ENCODE results near the gene ROPN1L. TPM values are rescaled to one million over a fixed set of nuclear protein-coding genes. Genes with fewer than 3 reads are reported as not detected.
A peak's percentile ranks its signal among the peaks of the same experiment; 100 is the strongest.

ROPN1L gene
- total and polyA plus RNA-seq, 10 donors, result 2.0 to 27.9 (median 11.4) TPM

DNA sequence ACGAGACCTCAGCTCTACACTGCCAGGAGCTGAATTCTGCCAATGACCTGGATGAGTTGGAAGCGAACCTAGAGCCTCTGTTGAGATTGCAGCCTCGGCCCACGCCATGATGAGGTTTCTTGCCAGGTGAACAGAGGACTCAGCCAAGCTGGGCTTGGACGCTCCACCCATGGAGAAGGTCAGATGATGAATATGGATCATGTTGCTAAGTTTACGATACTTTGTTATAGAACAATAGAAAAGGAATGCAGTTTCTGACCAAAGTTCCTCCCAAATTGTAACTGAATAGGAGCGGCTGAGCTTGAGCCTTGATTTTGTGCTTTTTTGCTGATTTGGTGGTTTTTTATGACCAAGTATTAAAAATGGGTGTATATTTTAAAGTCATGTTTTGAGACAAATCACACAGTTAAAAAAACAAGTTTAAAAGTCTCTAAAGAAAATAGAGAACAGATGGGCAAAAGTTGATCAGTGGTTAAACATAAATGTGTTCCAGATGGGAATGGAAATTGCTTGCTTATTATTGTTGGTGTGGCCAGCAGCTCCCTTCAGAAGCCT is 32.9 kb downstream of the ROPN1L start:
- peaks cover 0 to 4% (median 0%) of the 10 kb centered on the region in 6 donors for H3K36me3 ChIP-seq
- peaks cover 0 to 21% (median 17%) of the 10 kb centered on the region in 8 donors for H3K9me3 ChIP-seq
- H3K4me1 ChIP-seq, result no peaks in the 10 kb centered on the region
- no peaks in the 10 kb centered on the region for H3K27me3 ChIP-seq (replicated peaks in 1 of 7)
- no peak overlapping the region for H3K4me3 ChIP-seq
- H3K27ac ChIP-seq, result no peak overlapping the region
- DNase-seq, result peak; percentile 23
- no peak for TF ChIP-seq POLR2AphosphoS5 (IDR thresholded peaks at IDR 0.05)
- no peak for TF ChIP-seq POLR2A (IDR thresholded peaks at IDR 0.05)
- TF ChIP-seq, protein P1, sequence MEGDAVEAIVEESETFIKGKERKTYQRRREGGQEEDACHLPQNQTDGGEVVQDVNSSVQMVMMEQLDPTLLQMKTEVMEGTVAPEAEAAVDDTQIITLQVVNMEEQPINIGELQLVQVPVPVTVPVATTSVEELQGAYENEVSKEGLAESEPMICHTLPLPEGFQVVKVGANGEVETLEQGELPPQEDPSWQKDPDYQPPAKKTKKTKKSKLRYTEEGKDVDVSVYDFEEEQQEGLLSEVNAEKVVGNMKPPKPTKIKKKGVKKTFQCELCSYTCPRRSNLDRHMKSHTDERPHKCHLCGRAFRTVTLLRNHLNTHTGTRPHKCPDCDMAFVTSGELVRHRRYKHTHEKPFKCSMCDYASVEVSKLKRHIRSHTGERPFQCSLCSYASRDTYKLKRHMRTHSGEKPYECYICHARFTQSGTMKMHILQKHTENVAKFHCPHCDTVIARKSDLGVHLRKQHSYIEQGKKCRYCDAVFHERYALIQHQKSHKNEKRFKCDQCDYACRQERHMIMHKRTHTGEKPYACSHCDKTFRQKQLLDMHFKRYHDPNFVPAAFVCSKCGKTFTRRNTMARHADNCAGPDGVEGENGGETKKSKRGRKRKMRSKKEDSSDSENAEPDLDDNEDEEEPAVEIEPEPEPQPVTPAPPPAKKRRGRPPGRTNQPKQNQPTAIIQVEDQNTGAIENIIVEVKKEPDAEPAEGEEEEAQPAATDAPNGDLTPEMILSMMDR (IDR thresholded peaks at IDR 0.05 in 8 of 11, conservative IDR thresholded peaks at IDR 0.05 in 3 of 11), result no peak
- intact Hi-C loops (cut with DNase I; ENCODE audit: low total_unique reads), result no loop called here
- 87 to 93% (median 91%) methylated on average over 7 of the region's 7 CpGs for WGBS, 5 donors

DNA sequence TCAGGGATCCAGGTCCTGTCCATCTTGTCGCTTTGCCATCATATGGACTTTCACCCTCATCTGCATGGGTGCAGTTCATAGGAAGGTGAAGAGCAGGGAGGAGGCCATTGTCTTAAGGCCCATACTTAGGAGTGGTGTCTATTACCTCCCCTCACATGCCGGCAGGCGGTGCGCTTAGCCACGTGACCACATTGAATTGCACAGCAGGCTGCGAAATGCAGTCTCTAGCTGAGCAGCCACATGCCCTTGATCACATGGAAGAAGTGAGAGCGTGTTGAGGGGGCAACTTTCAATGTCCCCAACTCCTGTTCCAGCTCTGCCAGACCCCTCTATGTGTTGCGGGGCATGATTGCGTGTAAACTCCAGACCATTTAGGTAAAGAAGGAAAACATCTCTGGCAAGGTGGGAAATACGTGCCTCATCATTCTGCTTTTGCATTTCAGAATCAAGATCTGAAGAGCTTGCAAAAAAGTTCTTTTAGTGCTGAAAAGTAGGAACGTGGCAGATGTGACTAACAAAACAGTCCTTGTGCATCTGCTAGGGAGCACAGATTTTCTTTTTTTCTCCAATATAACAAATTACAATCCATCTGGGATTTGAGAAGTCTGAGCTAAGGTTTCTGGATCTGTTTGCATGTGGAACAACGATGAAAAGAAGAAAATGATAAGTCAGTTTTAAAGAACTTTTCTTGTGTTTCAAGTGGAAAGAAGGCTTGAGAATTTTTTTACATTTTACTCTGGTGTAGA is 34.4 kb downstream of the ROPN1L start:
- no peak overlapping the region for H3K4me3 ChIP-seq
- 87 to 95% (median 91%) methylated on average over 12 of the region's 12 CpGs for WGBS, 5 donors
- H3K27me3 ChIP-seq (replicated peaks in 1 of 7), result no peaks in the 10 kb centered on the region
- intact Hi-C loops (cut with DNase I; ENCODE audit: low total_unique reads), result no loop called here
- H3K9me3 ChIP-seq, result peaks cover 0 to 21% (median 17%) of the 10 kb centered on the region in 8 donors
- DNase-seq, result peak; percentile 40
- H3K36me3 ChIP-seq, result peaks cover 0 to 4% (median 0%) of the 10 kb centered on the region in 6 donors
- TF ChIP-seq POLR2AphosphoS5 (IDR thresholded peaks at IDR 0.05) (no peak), POLR2A (IDR thresholded peaks at IDR 0.05) (no peak)
- TF ChIP-seq, protein P1 (IDR thresholded peaks at IDR 0.05 in 8 of 11, conservative IDR thresholded peaks at IDR 0.05 in 3 of 11), result no peak
- H3K4me1 ChIP-seq, result peaks cover 0 to 7% (median 0%) of the 10 kb centered on the region in 6 donors
- H3K27ac ChIP-seq, result no peak overlapping the region

DNA sequence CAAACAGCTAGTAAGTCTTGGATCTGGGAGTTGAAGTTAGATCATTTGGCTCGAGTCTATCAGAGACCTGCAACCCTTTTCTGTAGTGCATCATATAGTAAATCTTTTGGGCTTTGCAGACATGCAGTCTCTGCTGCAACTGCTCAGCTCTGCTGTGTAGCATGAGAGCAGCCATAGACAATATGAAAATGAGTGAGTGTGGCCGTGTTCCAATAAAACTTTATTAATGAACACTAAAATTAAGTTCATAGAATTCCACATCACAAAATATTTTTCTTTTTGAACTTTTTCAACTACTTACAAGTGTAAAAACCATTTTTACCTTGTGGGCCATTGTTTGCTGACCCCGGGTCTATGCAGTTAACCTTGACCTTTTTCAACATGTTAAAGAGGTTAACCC is 35.2 kb downstream of the ROPN1L start:
- Histone ChIP-seq H3K9me3 (peaks cover 0 to 21% (median 17%) of the 10 kb centered on the region in 8 donors), H3K27me3 (replicated peaks in 1 of 7) (no peaks in the 10 kb centered on the region), H3K27ac (no peak overlapping the region), H3K36me3 (peaks cover 0 to 4% (median 0%) of the 10 kb centered on the region in 6 donors), H3K4me1 (peaks cover 0 to 13% (median 0%) of the 10 kb centered on the region in 6 donors), H3K4me3 (no peak overlapping the region)
- TF ChIP-seq, protein P1 (IDR thresholded peaks at IDR 0.05 in 8 of 11, conservative IDR thresholded peaks at IDR 0.05 in 3 of 11), result no peak
- no peak for TF ChIP-seq POLR2AphosphoS5 (IDR thresholded peaks at IDR 0.05)
- no peak for TF ChIP-seq POLR2A (IDR thresholded peaks at IDR 0.05)
- no peak for DNase-seq
- 78 to 93% (median 85%) methylated on average over 3 of the region's 3 CpGs for WGBS, 5 donors
- intact Hi-C loops (cut with DNase I; ENCODE audit: low total_unique reads), result no loop called here

DNA sequence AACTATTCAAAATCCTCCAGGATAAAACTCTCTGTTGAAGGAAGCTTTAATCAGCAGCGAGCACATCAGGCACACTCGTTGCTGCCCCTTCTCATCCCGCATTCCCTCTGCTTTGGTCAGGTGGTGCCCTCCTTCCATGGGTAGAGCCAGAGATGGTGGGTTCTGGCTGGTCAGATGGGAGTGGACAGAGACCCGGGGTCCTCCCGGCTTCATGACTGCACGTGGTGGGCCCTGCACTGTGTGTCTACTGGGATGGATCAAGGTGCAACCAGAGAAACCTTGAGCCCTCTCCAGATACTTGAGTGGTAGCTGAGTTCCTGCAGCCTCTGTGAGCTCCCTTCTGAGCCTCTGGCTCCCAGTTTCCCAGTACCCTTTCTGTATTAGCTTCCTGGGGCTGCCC is 36.3 kb downstream of the ROPN1L start:
- H3K27ac ChIP-seq, result no peak overlapping the region
- H3K36me3 ChIP-seq, result peaks cover 0 to 5% (median 0%) of the 10 kb centered on the region in 6 donors
- TF ChIP-seq, protein P1 (IDR thresholded peaks at IDR 0.05 in 8 of 11, conservative IDR thresholded peaks at IDR 0.05 in 3 of 11), result no peak
- TF ChIP-seq POLR2A (IDR thresholded peaks at IDR 0.05) (no peak), POLR2AphosphoS5 (IDR thresholded peaks at IDR 0.05) (no peak)
- intact Hi-C loops (cut with DNase I; ENCODE audit: low total_unique reads), result no loop called here
- peaks cover 0 to 21% (median 17%) of the 10 kb centered on the region in 8 donors for H3K9me3 ChIP-seq
- H3K27me3 ChIP-seq (replicated peaks in 1 of 7), result no peaks in the 10 kb centered on the region
- H3K4me1 ChIP-seq, result peaks cover 0 to 16% (median 0%) of the 10 kb centered on the region in 6 donors
- peak; percentile 31 for DNase-seq
- WGBS, 5 donors, result 90 to 99% (median 96%) methylated on average over 6 of the region's 6 CpGs
- no peak overlapping the region for H3K4me3 ChIP-seq
